HepG2 (cell line): ENCODE results near the gene ZNF322. TPM values are rescaled to one million over a fixed set of nuclear protein-coding genes. Genes with fewer than 3 reads are reported as not detected.

Source experiments
- ATAC-seq: fragments of 200-7000 bp; cut with Tn5 transposase; 3 replicates; pipeline ENCODE4 v1.9.1; 2020; ENCODE audit warnings: mild to moderate bottlenecking, moderate library complexity
- BruUV-seq: library from RNA; stranded (reverse); fragments of 400-500 nt; replicated peaks from 2 replicates; lab custom pipeline; 2021; lab: Mats Ljungman, UMichigan
- CTCF ChIA-PET: fragments of 300-600 bp; formaldehyde crosslinking; extraction: SDS; loops from one replicate; lab custom pipeline; 2021; ENCODE audit warnings: low total read pairs, inconsistent platforms, low intra/inter-chr PET ratio; lab: Yijun Ruan, JAX
- POLR2A ChIA-PET: fragments of 350-600 bp; sonication (Branson Sonifier 250); formaldehyde crosslinking; loops from one replicate; lab custom pipeline; 2020; ENCODE audit warnings: antibody characterized with exemption, inconsistent platforms; lab: Yijun Ruan, JAX
- DNase-seq: peaks from one replicate; pipeline ENCODE4 v3.0.0-alpha.2; 2015; ENCODE audit warnings: low spot score
- FAIRE-seq: peaks from 3 replicates; lab custom pipeline; 2011; peaks lifted over from hg19 to GRCh38; lab: Jason Lieb, UNC
- H2AFZ ChIP-seq: one replicate; pipeline ENCODE4 v1.6.1; 2011; ENCODE audit warnings: low read length, inconsistent platforms
- H3K27ac ChIP-seq: fragments of 300-600 bp; 3 replicates; pipeline ENCODE4 v1.8.0; 2011; ENCODE audit warnings: mixed run types, mild to moderate bottlenecking, mixed read lengths, low read length, inconsistent platforms; ENCODE audit not compliant: insufficient read depth; ENCODE audit errors: extremely low read length
- H3K27me3 ChIP-seq, 2 experiments: fragments of 200-600 bp in 1 of 2; 2 replicates in 1 of 2; 3 replicates in 1 of 2; pipeline versions ENCODE4 v1.6.0 to v1.8.0; 2011; ENCODE audit warnings: low read length in 2 of 2, mild to moderate bottlenecking in 2 of 2, moderate library complexity in 2 of 2, inconsistent platforms in 1 of 2; ENCODE audit not compliant: insufficient read depth in 2 of 2, control insufficient read depth in 1 of 2
- H3K36me3 ChIP-seq, 2 experiments: fragments of 200-600 bp in 1 of 2; replicated peaks in 1 of 2; 2 replicates in 1 of 2; 3 replicates in 1 of 2; pipeline versions ENCODE4 v1.5.1 to v1.8.0; 2011; ENCODE audit warnings: low read length in 2 of 2, inconsistent platforms in 1 of 2; ENCODE audit not compliant: insufficient read depth in 2 of 2, control insufficient read depth in 1 of 2
- H3K4me1 ChIP-seq: 2 replicates; pipeline ENCODE4 v1.5.1; 2012; ENCODE audit warnings: low read length, inconsistent platforms; ENCODE audit not compliant: insufficient read depth
- H3K4me2 ChIP-seq: 2 replicates; pipeline ENCODE4 v1.6.0; 2011; ENCODE audit warnings: low read depth, low read length, inconsistent platforms
- H3K4me3 ChIP-seq, 3 experiments: fragments of 200-600 bp in 1 of 3; sonication (generic), shearing (Covaris generic) in 1 of 3; replicated peaks in 1 of 3; 2 replicates each; pipeline ENCODE4 v1.5.1; 2011 to 2016; ENCODE audit warnings: low read length in 3 of 3, inconsistent platforms in 2 of 3, low read depth in 2 of 3, mild to moderate bottlenecking in 2 of 3, control low read depth in 1 of 3, mixed read lengths in 1 of 3; ENCODE audit not compliant: insufficient read depth in 1 of 3
- H3K79me2 ChIP-seq: one replicate; pipeline ENCODE4 v1.6.1; 2011; ENCODE audit warnings: low read length, inconsistent platforms; ENCODE audit not compliant: insufficient read depth
- H3K9ac ChIP-seq: 2 replicates; pipeline ENCODE4 v1.6.0; 2011; ENCODE audit warnings: mild to moderate bottlenecking, low read depth, low read length, inconsistent platforms; ENCODE audit not compliant: insufficient read depth
- H3K9me3 ChIP-seq: 2 replicates; pipeline ENCODE4 v1.5.1; 2012; ENCODE audit warnings: mild to moderate bottlenecking, low read length
- H4K20me1 ChIP-seq: 2 replicates; pipeline ENCODE4 v1.6.0; 2011; ENCODE audit warnings: inconsistent platforms, mild to moderate bottlenecking, low read length, moderate library complexity; ENCODE audit not compliant: insufficient read depth
- ESRRA ChIP-seq: sonication (generic); formaldehyde crosslinking; IDR thresholded peaks from 2 replicates; pipeline ENCODE4 v1.5.1; 2020; ENCODE audit warnings: mild to moderate bottlenecking, low read depth, missing genetic modification reagents
- KDM5B ChIP-seq: sonication (generic); formaldehyde crosslinking; IDR thresholded peaks from 2 replicates; pipeline ENCODE4 v1.4.0; 2020; ENCODE audit warnings: missing genetic modification reagents, mild to moderate bottlenecking, borderline replicate concordance
- NR2C2 ChIP-seq: sonication (generic); formaldehyde crosslinking; IDR thresholded peaks from 2 replicates; pipeline ENCODE4 v1.4.0; 2020; ENCODE audit warnings: missing genetic modification reagents, mild to moderate bottlenecking, moderate library complexity, borderline replicate concordance
- RBFOX2 ChIP-seq: fragments of 200-400 bp; formaldehyde crosslinking; IDR thresholded peaks from 2 replicates; pipeline ENCODE4 v1.6.1; 2017; ENCODE audit warnings: low read depth, mild to moderate bottlenecking, low read length
- SMAD9 ChIP-seq: sonication (generic); formaldehyde crosslinking; IDR thresholded peaks from 2 replicates; pipeline ENCODE4 v1.5.1; 2020; ENCODE audit warnings: mild to moderate bottlenecking, missing genetic modification reagents
- STAG1 ChIP-seq: sonication (generic); formaldehyde crosslinking; IDR thresholded peaks from 2 replicates; pipeline ENCODE4 v1.4.0; 2020; ENCODE audit warnings: missing genetic modification reagents
- ZBTB38 ChIP-seq: sonication (generic); formaldehyde crosslinking; IDR thresholded peaks from 2 replicates; pipeline ENCODE4 v1.5.1; 2020; ENCODE audit warnings: mild to moderate bottlenecking, missing genetic modification reagents
- ZC3H4 ChIP-seq: sonication (generic); formaldehyde crosslinking; IDR thresholded peaks from 2 replicates; pipeline ENCODE4 v1.4.0; 2020; ENCODE audit warnings: missing genetic modification reagents, borderline replicate concordance
- ZFP62 ChIP-seq: sonication (generic); formaldehyde crosslinking; IDR thresholded peaks from 2 replicates; pipeline ENCODE4 v1.4.0; 2020; ENCODE audit warnings: missing genetic modification reagents
- ZNF318 ChIP-seq: sonication (generic); formaldehyde crosslinking; IDR thresholded peaks from 2 replicates; pipeline ENCODE4 v1.4.0; 2020; ENCODE audit warnings: mild to moderate bottlenecking, missing genetic modification reagents
- ZNF562 ChIP-seq: sonication (generic); formaldehyde crosslinking; IDR thresholded peaks from 2 replicates; pipeline ENCODE4 v1.8.0; 2022; ENCODE audit warnings: missing genetic modification reagents, borderline replicate concordance
- ZNF670 ChIP-seq: sonication (generic); formaldehyde crosslinking; IDR thresholded peaks from 2 replicates; pipeline ENCODE4 v1.8.0; 2022; ENCODE audit warnings: mild to moderate bottlenecking, missing genetic modification reagents, borderline replicate concordance
- ZNF777 ChIP-seq: sonication (generic); formaldehyde crosslinking; IDR thresholded peaks from 2 replicates; pipeline ENCODE4 v1.4.0; 2020; ENCODE audit warnings: missing genetic modification reagents
- ZNF780A ChIP-seq: sonication (generic); formaldehyde crosslinking; IDR thresholded peaks from 2 replicates; pipeline ENCODE4 v1.8.0; 2022; ENCODE audit warnings: mild to moderate bottlenecking, missing genetic modification reagents, moderate library complexity
- ZSCAN31 ChIP-seq: sonication (generic); formaldehyde crosslinking; IDR thresholded peaks from 2 replicates; pipeline ENCODE4 v1.5.0; 2020; ENCODE audit warnings: low read depth, mild to moderate bottlenecking, missing genetic modification reagents
- WGBS: methylation state at CpG from one replicate; pipeline ENCODE4 v1.1.6; 2017; ENCODE audit warnings: low lambda C conversion rate; 5-methylcytosine and 5-hydroxymethylcytosine counted together
- in situ Hi-C: cut with HindIII; loops from 2 replicates; pipeline ENCODE4 v1.10.0; 2017; ENCODE audit warnings: low pct_unique_long_range_greater_than_20kb; ENCODE audit not compliant: extremely low pct_ligation_motif_present
- intact Hi-C: fragments of 100-400 bp; cut with micrococcal nuclease; formaldehyde crosslinking; loops from one replicate; pipeline ENCODE4 v1.10.0; 2022; ENCODE audit not compliant: unreplicated experiment
- polyA plus RNA-seq, 8 experiments: library from polyadenylated mRNA; depleted of rRNA in 3 of 8; stranded (reverse) in 7 of 8; unstranded in 1 of 8; fragments of >200 nt; fragmentation: Illumina TruSeq in 4 of 8; extraction: Trizol in 4 of 8; gene quantifications; 2 replicates each; pipeline versions ENCODE4 v1.2.1 to v1.2.3, GENCODE V29; 2011 to 2016; ENCODE audit warnings: low read depth in 4 of 8, missing spikeins in 1 of 8, mixed read lengths in 1 of 8; ENCODE audit not compliant: insufficient read depth in 1 of 8
- total RNA-seq, 5 experiments: library from RNA; depleted of rRNA; stranded (reverse); fragments of >200 nt; fragmentation: Illumina TruSeq; extraction: Trizol; gene quantifications; 2 replicates each; pipeline ENCODE4 v1.2.3, GENCODE V29; 2016; ENCODE audit warnings: low read depth in 1 of 5

Gene ZNF322
- total and polyA plus RNA-seq, 2 of the 13 experiments (the other 11 are each of a cell fraction or from before 2014, with no cell fraction given) = 8.3 to 22.8 TPM

- peak; percentile 85 for ATAC-seq
- intact Hi-C loops = no loop called here
- TF ChIP-seq ZNF562 (CRISPR knock-in tag) (no peak), SMAD9 (CRISPR knock-in tag) (no peak), KDM5B (CRISPR knock-in tag) (no peak), ZFP62 (CRISPR knock-in tag) (no peak), ZSCAN31 (no peak), ZNF780A (no peak), ZNF777 (0 out of 2 replicates have a peak, but pooled peaks have one; percentile 24), ZBTB38 (CRISPR knock-in tag) (0 out of 2 replicates have a peak, but pooled peaks have one; percentile 42), RBFOX2 (no peak), ZNF670 (CRISPR knock-in tag) (no peak), NR2C2 (CRISPR knock-in tag) (no peak), ZNF318 (CRISPR knock-in tag) (no peak), ZC3H4 (CRISPR knock-in tag) (no peak), ESRRA (CRISPR knock-in tag) (no peak), STAG1 (CRISPR knock-in tag) (no peak)
These were observed 45.6 kb downstream of the ZNF322 start for GRCh38 chr6:26613689-26614683.

More at GRCh38 chr6:26613689-26614683, 45.6 kb downstream of the ZNF322 start:
- ChIA-PET POLR2A (no interaction called here), CTCF (no interaction called here)
- 52% methylated on average over 49 of the region's 68 CpGs for WGBS
- H3K4me3 ChIP-seq = peak overlapping the region; percentile 39 to 62 (median 47); a peak in 4 of 6 replicates
- in situ Hi-C loops = loop anchor here (5.0 kb wide), 1 partner anchor 463 kb away; no protein-coding TSS in a partner anchor
- DNase-seq (no peak), FAIRE-seq (no peak)
- peaks cover 4 to 19% of the 10 kb centered on the region in 2 experiments; a peak in 4 of 5 replicates for H3K27me3 ChIP-seq
- H3K36me3 ChIP-seq = no peaks in the 10 kb centered on the region
- H4K20me1 ChIP-seq = no peaks in the 10 kb centered on the region
- H3K79me2 ChIP-seq = no peaks in the 10 kb centered on the region
- H3K4me2 ChIP-seq = peak overlapping the region; percentile 73
- H3K9ac ChIP-seq = no peak overlapping the region
- no TSS peak for BruUV-seq
- no peak overlapping the region for H3K27ac ChIP-seq
- H3K4me1 ChIP-seq = no peaks in the 10 kb centered on the region
- H2AFZ ChIP-seq = no peak overlapping the region
- peaks cover 10% of the 10 kb centered on the region for H3K9me3 ChIP-seq
